HEK293 (cell line): ENCODE results near the gene KCNMA1.

Experiments
- CTCF ChIA-PET: fragments of 350-600 bp; formaldehyde crosslinking; extraction: SDS; loops from one replicate; lab custom pipeline; 2021; ENCODE audit warnings: antibody characterized with exemption; lab: Yijun Ruan, JAX
- POLR2A ChIA-PET: fragments of 300-600 bp; formaldehyde crosslinking; extraction: SDS; loops from one replicate; lab custom pipeline; 2020; ENCODE audit warnings: antibody characterized with exemption, inconsistent platforms; lab: Yijun Ruan, JAX
- H3K27ac ChIP-seq: fragments of 200-500 bp; sonication (Bioruptor generic); 2 replicates; pipeline ENCODE4 v1.5.1; 2014; ENCODE audit warnings: low read depth, low read length, control low read depth, inconsistent platforms; ENCODE audit errors: extremely low read depth
- H3K36me3 ChIP-seq, 2 experiments: fragments of 200-500 bp in 1 of 2; sonication (Bioruptor generic) in 1 of 2; 1 replicate in 1 of 2; 2 replicates in 1 of 2; pipeline ENCODE4 v1.5.1; 2014 to 2017; ENCODE audit warnings: inconsistent platforms in 2 of 2, low read length in 2 of 2; ENCODE audit not compliant: control insufficient read depth in 2 of 2, insufficient read depth in 1 of 2
- H3K4me1 ChIP-seq: fragments of 200-500 bp; sonication (Bioruptor generic); 2 replicates; pipeline ENCODE4 v1.5.1; 2014; ENCODE audit warnings: mild to moderate bottlenecking, low read length, inconsistent platforms; ENCODE audit not compliant: control insufficient read depth, insufficient read depth
- H3K4me3 ChIP-seq: 2 replicates; pipeline ENCODE4 v1.5.1; 2011; ENCODE audit warnings: low read depth, mild to moderate bottlenecking, control low read depth, low read length, moderate library complexity
- H3K9me3 ChIP-seq: fragments of 200-500 bp; sonication (Bioruptor generic); 2 replicates; pipeline ENCODE4 v1.5.1; 2014; ENCODE audit warnings: low read depth, low read length, inconsistent platforms; ENCODE audit not compliant: control insufficient read depth, insufficient read depth
- EGR2 ChIP-seq: fragments of 450-650 bp; formaldehyde crosslinking; IDR thresholded peaks from 2 replicates; pipeline ENCODE4 v1.5.1; 2016; ENCODE audit warnings: low read depth, missing biosample characterization, missing genetic modification characterization
- IKZF3 ChIP-seq: fragments of 450-650 bp; IDR thresholded peaks from 2 replicates; pipeline ENCODE4 v1.5.0; 2018; ENCODE audit warnings: missing biosample characterization, mild to moderate bottlenecking, missing genetic modification characterization, moderate library complexity
- PRDM6 ChIP-seq: fragments of 450-650 bp; formaldehyde crosslinking; IDR thresholded peaks from 2 replicates; pipeline ENCODE4 v1.5.1; 2017; ENCODE audit warnings: missing biosample characterization, missing genetic modification characterization
- SETDB1 ChIP-seq: IDR thresholded peaks from one replicate; pipeline ENCODE4 v1.6.1; 2017; ENCODE audit warnings: mild to moderate bottlenecking, low read length, moderate library complexity, mixed read lengths; ENCODE audit not compliant: insufficient read length
- ZBTB48 ChIP-seq: fragments of 450-650 bp; formaldehyde crosslinking; IDR thresholded peaks from 2 replicates; pipeline ENCODE4 v1.5.1; 2016; ENCODE audit warnings: missing biosample characterization, missing genetic modification characterization
- ZNF10 ChIP-seq: fragments of 450-650 bp; formaldehyde crosslinking; IDR thresholded peaks from 2 replicates; pipeline ENCODE4 v1.5.1; 2017; ENCODE audit warnings: missing biosample characterization, missing genetic modification characterization
- ZNF155 ChIP-seq: fragments of 450-650 bp; formaldehyde crosslinking; IDR thresholded peaks from 2 replicates; pipeline ENCODE4 v1.5.1; 2016; ENCODE audit warnings: missing biosample characterization, missing genetic modification characterization
- ZNF175 ChIP-seq: fragments of 450-650 bp; formaldehyde crosslinking; IDR thresholded peaks from 2 replicates; pipeline ENCODE4 v1.5.1; 2016; ENCODE audit warnings: missing biosample characterization, missing genetic modification characterization
- ZNF211 ChIP-seq: fragments of 450-650 bp; formaldehyde crosslinking; IDR thresholded peaks from 2 replicates; pipeline ENCODE4 v1.5.1; 2016; ENCODE audit warnings: low read depth, missing biosample characterization, missing genetic modification characterization
- ZNF311 ChIP-seq: fragments of 450-650 bp; formaldehyde crosslinking; IDR thresholded peaks from 2 replicates; pipeline ENCODE4 v1.5.1; 2017; ENCODE audit warnings: missing biosample characterization, missing genetic modification characterization, borderline replicate concordance
- ZNF394 ChIP-seq: fragments of 450-650 bp; formaldehyde crosslinking; IDR thresholded peaks from 2 replicates; pipeline ENCODE4 v1.5.1; 2016; ENCODE audit warnings: missing biosample characterization, missing genetic modification characterization, mild to moderate bottlenecking, moderate library complexity, borderline replicate concordance
- ZNF426 ChIP-seq: fragments of 450-650 bp; formaldehyde crosslinking; IDR thresholded peaks from 2 replicates; pipeline ENCODE4 v1.5.1; 2017; ENCODE audit warnings: missing biosample characterization, missing genetic modification characterization, mild to moderate bottlenecking, inconsistent platforms, moderate library complexity
- ZNF433 ChIP-seq: fragments of 450-650 bp; formaldehyde crosslinking; IDR thresholded peaks from 2 replicates; pipeline ENCODE4 v1.5.1; 2016; ENCODE audit warnings: missing biosample characterization, missing genetic modification characterization, low read depth
- ZNF473 ChIP-seq: fragments of 450-650 bp; formaldehyde crosslinking; IDR thresholded peaks from 2 replicates; pipeline ENCODE4 v1.5.1; 2017; ENCODE audit warnings: missing biosample characterization, missing genetic modification characterization
- ZNF658 ChIP-seq: fragments of 450-650 bp; formaldehyde crosslinking; IDR thresholded peaks from 2 replicates; pipeline ENCODE4; 2016; ENCODE audit warnings: missing biosample characterization, missing genetic modification characterization
- ZNF701 ChIP-seq: fragments of 450-650 bp; formaldehyde crosslinking; IDR thresholded peaks from 2 replicates; pipeline ENCODE4 v1.5.1; 2016; ENCODE audit warnings: missing biosample characterization, missing genetic modification characterization
- ZNF704 ChIP-seq: fragments of 450-650 bp; formaldehyde crosslinking; IDR thresholded peaks from 2 replicates; pipeline ENCODE4 v1.5.1; 2016; ENCODE audit warnings: missing biosample characterization, missing genetic modification characterization
- ZNF747 ChIP-seq: fragments of 450-650 bp; formaldehyde crosslinking; IDR thresholded peaks from 2 replicates; pipeline ENCODE4 v1.5.1; 2016; ENCODE audit warnings: missing biosample characterization, missing genetic modification characterization
- ZNF768 ChIP-seq: fragments of 450-650 bp; formaldehyde crosslinking; IDR thresholded peaks from 2 replicates; pipeline ENCODE4 v1.5.1; 2018; ENCODE audit warnings: missing biosample characterization, mild to moderate bottlenecking, missing genetic modification characterization
- ZNF785 ChIP-seq: fragments of 450-650 bp; formaldehyde crosslinking; IDR thresholded peaks from 2 replicates; pipeline ENCODE4 v1.5.1; 2016; ENCODE audit warnings: missing biosample characterization, missing genetic modification characterization
- ZNF791 ChIP-seq: fragments of 450-650 bp; formaldehyde crosslinking; IDR thresholded peaks from 2 replicates; pipeline ENCODE4 v1.5.1; 2016; ENCODE audit warnings: missing biosample characterization, missing genetic modification characterization
- TF ChIP-seq, protein P1 (sequence below): fragments of 450-650 bp; formaldehyde crosslinking; conservative IDR thresholded peaks from 2 replicates; pipeline ENCODE4 v1.5.1; 2016; ENCODE audit warnings: low read depth, missing biosample characterization, missing genetic modification characterization
- TF ChIP-seq, protein P2 (sequence below): fragments of 450-650 bp; formaldehyde crosslinking; IDR thresholded peaks from 2 replicates; pipeline ENCODE4 v1.5.1; 2017; ENCODE audit warnings: missing biosample characterization, missing genetic modification characterization
- TF ChIP-seq, protein P3 (sequence below): fragments of 450-650 bp; formaldehyde crosslinking; IDR thresholded peaks from 2 replicates; pipeline ENCODE4 v1.5.1; 2016; ENCODE audit warnings: missing biosample characterization, missing genetic modification characterization, low read depth
- TF ChIP-seq, protein P4 (sequence below): fragments of 450-650 bp; formaldehyde crosslinking; IDR thresholded peaks from 2 replicates; pipeline ENCODE4 v1.5.1; 2016; ENCODE audit warnings: missing biosample characterization, missing genetic modification characterization

KCNMA1 gene

GRCh38 chr10:77451886-77452285 is 185.7 kb downstream of the KCNMA1 start (continued):
- no peak for TF ChIP-seq ZNF768 (tag by site-specific recombination)
- TF ChIP-seq ZNF155 (tag by site-specific recombination) = no peak
- no peak for TF ChIP-seq ZNF473
- TF ChIP-seq ZBTB48 (tag by site-specific recombination) = no peak
- no peak for TF ChIP-seq ZNF211 (tag by site-specific recombination)
- TF ChIP-seq ZNF394 (tag by site-specific recombination) = no peak
- TF ChIP-seq EGR2 (tag by site-specific recombination) = no peak
- TF ChIP-seq ZNF433 (tag by site-specific recombination) = no peak
- TF ChIP-seq ZNF747 = no peak

DNA sequence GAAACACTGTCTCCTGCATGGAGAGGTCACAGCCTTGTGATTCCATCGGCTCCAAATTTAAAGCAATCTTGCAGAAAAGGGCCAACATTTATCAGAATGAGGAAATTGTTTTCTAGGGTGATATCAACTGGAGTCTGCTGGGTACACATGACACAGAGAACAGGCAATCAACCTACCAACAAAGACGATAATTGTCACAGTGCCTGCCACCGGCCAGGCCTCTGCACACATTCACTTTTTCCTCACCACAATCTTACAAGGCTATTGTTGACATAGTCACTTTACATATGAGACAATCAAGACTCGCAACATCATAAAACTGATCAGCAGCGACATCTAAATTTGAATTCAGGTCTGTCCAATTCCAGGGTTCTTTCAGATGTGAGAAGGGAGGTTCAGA is 189.4 kb downstream of the KCNMA1 start:
- Histone ChIP-seq H3K36me3 (no peaks in the 10 kb centered on the region), H3K9me3 (no peaks in the 10 kb centered on the region), H3K4me3 (no peak overlapping the region), H3K27ac (no peak overlapping the region), H3K4me1 (no peaks in the 10 kb centered on the region)
- POLR2A ChIA-PET = no interaction called here
- TF ChIP-seq ZNF311 (tag by site-specific recombination) = no peak
- TF ChIP-seq ZNF701 (tag by site-specific recombination) = no peak
- TF ChIP-seq, protein P1, sequence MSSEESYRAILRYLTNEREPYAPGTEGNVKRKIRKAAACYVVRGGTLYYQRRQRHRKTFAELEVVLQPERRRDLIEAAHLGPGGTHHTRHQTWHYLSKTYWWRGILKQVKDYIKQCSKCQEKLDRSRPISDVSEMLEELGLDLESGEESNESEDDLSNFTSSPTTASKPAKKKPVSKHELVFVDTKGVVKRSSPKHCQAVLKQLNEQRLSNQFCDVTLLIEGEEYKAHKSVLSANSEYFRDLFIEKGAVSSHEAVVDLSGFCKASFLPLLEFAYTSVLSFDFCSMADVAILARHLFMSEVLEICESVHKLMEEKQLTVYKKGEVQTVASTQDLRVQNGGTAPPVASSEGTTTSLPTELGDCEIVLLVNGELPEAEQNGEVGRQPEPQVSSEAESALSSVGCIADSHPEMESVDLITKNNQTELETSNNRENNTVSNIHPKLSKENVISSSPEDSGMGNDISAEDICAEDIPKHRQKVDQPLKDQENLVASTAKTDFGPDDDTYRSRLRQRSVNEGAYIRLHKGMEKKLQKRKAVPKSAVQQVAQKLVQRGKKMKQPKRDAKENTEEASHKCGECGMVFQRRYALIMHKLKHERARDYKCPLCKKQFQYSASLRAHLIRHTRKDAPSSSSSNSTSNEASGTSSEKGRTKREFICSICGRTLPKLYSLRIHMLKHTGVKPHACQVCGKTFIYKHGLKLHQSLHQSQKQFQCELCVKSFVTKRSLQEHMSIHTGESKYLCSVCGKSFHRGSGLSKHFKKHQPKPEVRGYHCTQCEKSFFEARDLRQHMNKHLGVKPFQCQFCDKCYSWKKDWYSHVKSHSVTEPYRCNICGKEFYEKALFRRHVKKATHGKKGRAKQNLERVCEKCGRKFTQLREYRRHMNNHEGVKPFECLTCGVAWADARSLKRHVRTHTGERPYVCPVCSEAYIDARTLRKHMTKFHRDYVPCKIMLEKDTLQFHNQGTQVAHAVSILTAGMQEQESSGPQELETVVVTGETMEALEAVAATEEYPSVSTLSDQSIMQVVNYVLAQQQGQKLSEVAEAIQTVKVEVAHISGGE (tag by site-specific recombination) = no peak
- no peak for TF ChIP-seq ZNF658 (tag by site-specific recombination)
- TF ChIP-seq PRDM6 = no peak
- TF ChIP-seq IKZF3 (tag by site-specific recombination) = no peak
- no peak for TF ChIP-seq SETDB1
- TF ChIP-seq ZNF791 = no peak
- no peak for TF ChIP-seq ZNF785 (tag by site-specific recombination)
- TF ChIP-seq, protein P2, sequence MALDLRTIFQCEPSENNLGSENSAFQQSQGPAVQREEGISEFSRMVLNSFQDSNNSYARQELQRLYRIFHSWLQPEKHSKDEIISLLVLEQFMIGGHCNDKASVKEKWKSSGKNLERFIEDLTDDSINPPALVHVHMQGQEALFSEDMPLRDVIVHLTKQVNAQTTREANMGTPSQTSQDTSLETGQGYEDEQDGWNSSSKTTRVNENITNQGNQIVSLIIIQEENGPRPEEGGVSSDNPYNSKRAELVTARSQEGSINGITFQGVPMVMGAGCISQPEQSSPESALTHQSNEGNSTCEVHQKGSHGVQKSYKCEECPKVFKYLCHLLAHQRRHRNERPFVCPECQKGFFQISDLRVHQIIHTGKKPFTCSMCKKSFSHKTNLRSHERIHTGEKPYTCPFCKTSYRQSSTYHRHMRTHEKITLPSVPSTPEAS (tag by site-specific recombination) = no peak
- TF ChIP-seq, protein P3, sequence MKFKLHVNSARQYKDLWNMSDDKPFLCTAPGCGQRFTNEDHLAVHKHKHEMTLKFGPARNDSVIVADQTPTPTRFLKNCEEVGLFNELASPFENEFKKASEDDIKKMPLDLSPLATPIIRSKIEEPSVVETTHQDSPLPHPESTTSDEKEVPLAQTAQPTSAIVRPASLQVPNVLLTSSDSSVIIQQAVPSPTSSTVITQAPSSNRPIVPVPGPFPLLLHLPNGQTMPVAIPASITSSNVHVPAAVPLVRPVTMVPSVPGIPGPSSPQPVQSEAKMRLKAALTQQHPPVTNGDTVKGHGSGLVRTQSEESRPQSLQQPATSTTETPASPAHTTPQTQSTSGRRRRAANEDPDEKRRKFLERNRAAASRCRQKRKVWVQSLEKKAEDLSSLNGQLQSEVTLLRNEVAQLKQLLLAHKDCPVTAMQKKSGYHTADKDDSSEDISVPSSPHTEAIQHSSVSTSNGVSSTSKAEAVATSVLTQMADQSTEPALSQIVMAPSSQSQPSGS = no peak
- no peak for TF ChIP-seq ZNF704 (tag by site-specific recombination)
- TF ChIP-seq ZNF426 (tag by site-specific recombination) = no peak
- no peak for TF ChIP-seq ZNF175
- no peak for TF ChIP-seq ZBTB48 (tag by site-specific recombination)
- no peak for TF ChIP-seq ZNF433 (tag by site-specific recombination)
- no peak for TF ChIP-seq ZNF768 (tag by site-specific recombination)
- TF ChIP-seq, protein P4, sequence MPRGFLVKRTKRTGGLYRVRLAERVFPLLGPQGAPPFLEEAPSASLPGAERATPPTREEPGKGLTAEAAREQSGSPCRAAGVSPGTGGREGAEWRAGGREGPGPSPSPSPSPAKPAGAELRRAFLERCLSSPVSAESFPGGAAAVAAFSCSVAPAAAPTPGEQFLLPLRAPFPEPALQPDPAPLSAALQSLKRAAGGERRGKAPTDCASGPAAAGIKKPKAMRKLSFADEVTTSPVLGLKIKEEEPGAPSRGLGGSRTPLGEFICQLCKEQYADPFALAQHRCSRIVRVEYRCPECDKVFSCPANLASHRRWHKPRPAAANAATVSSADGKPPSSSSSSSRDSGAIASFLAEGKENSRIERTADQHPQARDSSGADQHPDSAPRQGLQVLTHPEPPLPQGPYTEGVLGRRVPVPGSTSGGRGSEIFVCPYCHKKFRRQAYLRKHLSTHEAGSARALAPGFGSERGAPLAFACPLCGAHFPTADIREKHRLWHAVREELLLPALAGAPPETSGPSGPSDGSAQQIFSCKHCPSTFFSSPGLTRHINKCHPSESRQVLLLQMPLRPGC = no peak
- TF ChIP-seq ZNF10 (tag by site-specific recombination) = no peak
- CTCF ChIA-PET = no interaction called here
